H9 (cell line): Measurements from ENCODE around the gene DNASE1L3. TPM values are rescaled to one million over a fixed set of nuclear protein-coding genes. Genes with fewer than 3 reads are reported as not detected.
"Not testable (repeated sequence)": the region's sequence is repeated elsewhere in the genome, so short reads cannot be mapped to it uniquely, and the experiment has no call there.

Experiments
- DNase-seq: peaks from one replicate; pipeline ENCODE4 v3.0.0-alpha.2; 2017
- H2AFZ ChIP-seq: one replicate; pipeline ENCODE4 v1.6.1; 2013; ENCODE audit warnings: mild to moderate bottlenecking, low read length, control low read depth, moderate library complexity
- H2AK5ac ChIP-seq: 2 replicates; pipeline ENCODE4 v1.6.1; 2013; ENCODE audit warnings: low read length, control low read depth, mixed read lengths; ENCODE audit not compliant: insufficient read length
- H2BK120ac ChIP-seq: one replicate; pipeline ENCODE4 v1.6.1; 2013; ENCODE audit warnings: low read depth, mild to moderate bottlenecking, low read length, control low read depth, inconsistent platforms; ENCODE audit not compliant: poor library complexity, severe bottlenecking
- H2BK12ac ChIP-seq: 2 replicates; pipeline ENCODE4 v1.6.1; 2013; ENCODE audit warnings: low read length, control low read depth, mixed read lengths, low read depth; ENCODE audit not compliant: insufficient read length
- H2BK15ac ChIP-seq: 2 replicates; pipeline ENCODE4 v1.6.1; 2013; ENCODE audit warnings: low read depth, low read length, control low read depth
- H2BK20ac ChIP-seq: one replicate; pipeline ENCODE4 v1.6.1; 2013; ENCODE audit warnings: low read depth, mild to moderate bottlenecking, low read length, control low read depth, inconsistent platforms; ENCODE audit not compliant: poor library complexity, severe bottlenecking
- H2BK5ac ChIP-seq: 2 replicates; pipeline ENCODE4 v1.6.1; 2013; ENCODE audit warnings: low read length, control low read depth, mixed read lengths; ENCODE audit not compliant: insufficient read length
- H3K14ac ChIP-seq: 2 replicates; pipeline ENCODE4 v1.6.1; 2013; ENCODE audit warnings: low read length, control low read depth; ENCODE audit not compliant: insufficient read depth
- H3K18ac ChIP-seq: 2 replicates; pipeline ENCODE4 v1.6.1; 2013; ENCODE audit warnings: low read depth, mild to moderate bottlenecking, mixed read lengths, low read length, control low read depth; ENCODE audit not compliant: insufficient read length
- H3K23ac ChIP-seq: 2 replicates; pipeline ENCODE4 v1.6.1; 2013; ENCODE audit warnings: low read length, control low read depth, mixed read lengths, low read depth; ENCODE audit not compliant: insufficient read length
- H3K23me2 ChIP-seq: 2 replicates; pipeline ENCODE4 v1.6.1; 2013; ENCODE audit warnings: low read depth, mild to moderate bottlenecking, mixed read lengths, low read length, control low read depth; ENCODE audit not compliant: insufficient read length, poor library complexity, severe bottlenecking
- H3K27ac ChIP-seq: 2 replicates; pipeline ENCODE4 v1.5.1; 2013; ENCODE audit warnings: low read length, control low read depth, mixed read lengths, low read depth; ENCODE audit not compliant: insufficient read length
- H3K27me3 ChIP-seq: 2 replicates; pipeline ENCODE4 v1.6.1; 2013; ENCODE audit warnings: low read length, control low read depth, inconsistent platforms; ENCODE audit not compliant: insufficient read depth
- H3K4ac ChIP-seq: 2 replicates; pipeline ENCODE4 v1.6.1; 2013; ENCODE audit warnings: low read depth, mild to moderate bottlenecking, control low read depth, inconsistent platforms, low read length, moderate library complexity
- H3K4me1 ChIP-seq: 2 replicates; pipeline ENCODE4 v1.6.1; 2013; ENCODE audit warnings: low read length, control low read depth, inconsistent platforms; ENCODE audit not compliant: insufficient read depth
- H3K4me2 ChIP-seq: 2 replicates; pipeline ENCODE4 v1.6.1; 2013; ENCODE audit warnings: low read length, control low read depth, mixed read lengths; ENCODE audit not compliant: insufficient read length, insufficient read depth
- H3K56ac ChIP-seq: 2 replicates; pipeline ENCODE4 v1.6.1; 2013; ENCODE audit warnings: low read depth, mild to moderate bottlenecking, mixed read lengths, low read length, control low read depth; ENCODE audit not compliant: insufficient read length
- H3K79me1 ChIP-seq: 2 replicates; pipeline ENCODE4 v1.6.1; 2013; ENCODE audit warnings: low read depth, mild to moderate bottlenecking, moderate library complexity, low read length, control low read depth, inconsistent platforms; ENCODE audit not compliant: insufficient read depth, poor library complexity, severe bottlenecking
- H3K79me2 ChIP-seq: 2 replicates; pipeline ENCODE4 v1.6.1; 2013; ENCODE audit warnings: low read length, control low read depth, inconsistent platforms; ENCODE audit not compliant: insufficient read depth
- H3K9ac ChIP-seq: 2 replicates; pipeline ENCODE4 v1.6.1; 2013; ENCODE audit warnings: low read length, control low read depth, mixed read lengths; ENCODE audit not compliant: insufficient read length; ENCODE audit errors: extremely low read depth
- H3K9me3 ChIP-seq: one replicate; pipeline ENCODE4 v1.6.1; 2013; ENCODE audit warnings: low read depth, low read length, inconsistent platforms; ENCODE audit not compliant: control insufficient read depth
- H3T11ph ChIP-seq: one replicate; pipeline ENCODE4 v1.6.1; 2013; ENCODE audit warnings: mild to moderate bottlenecking, low read length, control low read depth, inconsistent platforms
- H4K20me1 ChIP-seq: one replicate; pipeline ENCODE4 v1.6.1; 2013; ENCODE audit not compliant: control insufficient read depth, insufficient read length, insufficient read depth
- H4K5ac ChIP-seq: 2 replicates; pipeline ENCODE4 v1.6.1; 2013; ENCODE audit warnings: low read depth, mild to moderate bottlenecking, mixed read lengths, low read length, control low read depth; ENCODE audit not compliant: insufficient read length
- H4K8ac ChIP-seq: replicated peaks from 2 replicates; pipeline ENCODE4 v1.6.1; 2013; ENCODE audit warnings: low read length, control low read depth, mixed read lengths, low read depth; ENCODE audit not compliant: insufficient read length
- H4K91ac ChIP-seq: 2 replicates; pipeline ENCODE4 v1.6.1; 2013; ENCODE audit warnings: low read depth, mild to moderate bottlenecking, moderate library complexity, mixed read lengths, low read length, control low read depth; ENCODE audit not compliant: insufficient read length
- H3K27ac Mint-ChIP-seq, 3 experiments: 2 replicates in 2 of 3; 3 replicates in 1 of 3; pipeline ENCODE4 v1.8.0; 2020 to 2021; ENCODE audit warnings: mixed read lengths in 3 of 3, mild to moderate bottlenecking in 1 of 3, moderate library complexity in 1 of 3
- H3K27me3 Mint-ChIP-seq: 2 replicates; pipeline ENCODE4 v1.8.0; 2021; ENCODE audit warnings: low read depth, mild to moderate bottlenecking, moderate library complexity, mixed read lengths
- H3K36me3 Mint-ChIP-seq, 3 experiments: 2 replicates in 2 of 3; 3 replicates in 1 of 3; pipeline ENCODE4 v1.8.0; 2020 to 2021; ENCODE audit warnings: low read depth in 3 of 3, mixed read lengths in 3 of 3; ENCODE audit not compliant: insufficient read depth in 1 of 3
- H3K4me1 Mint-ChIP-seq, 2 experiments: 2 replicates each; pipeline ENCODE4 v1.8.0; 2020; ENCODE audit warnings: mixed read lengths in 2 of 2
- H3K4me3 Mint-ChIP-seq, 2 experiments: 2 replicates in 1 of 2; 3 replicates in 1 of 2; pipeline ENCODE4 v1.8.0; 2020 to 2021; ENCODE audit warnings: mild to moderate bottlenecking in 2 of 2, mixed read lengths in 2 of 2, moderate library complexity in 1 of 2
- H3K9me3 Mint-ChIP-seq, 2 experiments: 2 replicates in 1 of 2; 3 replicates in 1 of 2; pipeline ENCODE4 v1.8.0; 2020; ENCODE audit warnings: mild to moderate bottlenecking in 2 of 2, mixed read lengths in 2 of 2, moderate library complexity in 1 of 2
- WGBS: extraction: QIAGEN DNeasy Blood & Tissue Kit; methylation state at CpG from one replicate; pipeline ENCODE4 v1.1.7; 2013; ENCODE audit warnings: missing lambda C conversion rate, low lambda C conversion rate, mixed read lengths; ENCODE audit not compliant: insufficient read length; ENCODE audit errors: extremely low coverage; 5-methylcytosine and 5-hydroxymethylcytosine counted together
- total RNA-seq: library from RNA; stranded (reverse); gene quantifications from 2 replicates; pipeline ENCODE4 v1.2.1, GENCODE V29; 2021
- TF ChIP-seq, protein P1 (sequence below): fragments of 200-600 bp; sonication (generic); conservative IDR thresholded peaks from 3 replicates; pipeline ENCODE4 v1.8.0; 2021; ENCODE audit warnings: antibody characterized with exemption, mild to moderate bottlenecking

DNASE1L3 gene
- total RNA-seq, 1 experiment from 2014 or later = not detected

DNA sequence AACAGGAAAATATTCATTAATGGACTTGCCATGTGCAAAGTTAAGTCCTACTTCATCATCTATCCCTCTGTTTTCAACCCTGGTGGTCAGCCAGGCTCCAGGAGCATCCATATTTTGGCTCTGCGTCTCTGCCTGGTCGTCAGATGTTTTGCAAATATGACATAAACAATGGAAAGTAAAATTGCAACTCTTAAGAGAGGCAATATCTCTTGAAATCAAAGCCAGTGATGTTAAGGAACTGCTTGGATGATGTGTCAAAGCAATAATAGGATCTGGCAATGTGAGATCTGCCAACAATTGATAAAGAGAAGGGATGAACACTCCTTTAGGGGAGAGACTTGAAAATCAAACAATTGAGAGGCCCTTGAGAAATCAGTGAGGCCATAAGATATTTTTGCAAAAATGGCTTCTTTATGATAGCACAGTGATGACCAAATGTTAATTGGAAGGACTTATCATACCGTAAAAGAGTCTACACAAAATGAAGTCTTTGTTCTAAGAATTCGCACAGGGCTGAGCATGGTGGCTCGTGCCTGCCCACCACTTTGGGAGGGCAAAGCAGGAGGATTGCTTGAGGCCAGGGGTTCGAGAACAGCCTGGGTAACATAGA is 33.3 kb upstream of the DNASE1L3 start:
- Mint-ChIP-seq H3K27me3 (peaks cover 28% of the 10 kb centered on the region), H3K27ac (no peak overlapping the region), H3K36me3 (no peaks in the 10 kb centered on the region), H3K4me3 (no peak overlapping the region), H3K9me3 (no peaks in the 10 kb centered on the region), H3K4me1 (peaks cover 4 to 6% of the 10 kb centered on the region in 2 experiments)
- no peak overlapping the region for H3K14ac ChIP-seq
- no peaks in the 10 kb centered on the region for H3K23me2 ChIP-seq
- H3K56ac ChIP-seq = no peak overlapping the region
- H2BK15ac ChIP-seq = no peak overlapping the region
- H3K9ac ChIP-seq = no peak overlapping the region
- H3K27ac ChIP-seq = no peak overlapping the region
- H4K5ac ChIP-seq = no peak overlapping the region
- no peaks in the 10 kb centered on the region for H3K9me3 ChIP-seq
- no peak overlapping the region for H3K4me2 ChIP-seq
- no peaks in the 10 kb centered on the region for H3K79me2 ChIP-seq
- TF ChIP-seq, protein P1, sequence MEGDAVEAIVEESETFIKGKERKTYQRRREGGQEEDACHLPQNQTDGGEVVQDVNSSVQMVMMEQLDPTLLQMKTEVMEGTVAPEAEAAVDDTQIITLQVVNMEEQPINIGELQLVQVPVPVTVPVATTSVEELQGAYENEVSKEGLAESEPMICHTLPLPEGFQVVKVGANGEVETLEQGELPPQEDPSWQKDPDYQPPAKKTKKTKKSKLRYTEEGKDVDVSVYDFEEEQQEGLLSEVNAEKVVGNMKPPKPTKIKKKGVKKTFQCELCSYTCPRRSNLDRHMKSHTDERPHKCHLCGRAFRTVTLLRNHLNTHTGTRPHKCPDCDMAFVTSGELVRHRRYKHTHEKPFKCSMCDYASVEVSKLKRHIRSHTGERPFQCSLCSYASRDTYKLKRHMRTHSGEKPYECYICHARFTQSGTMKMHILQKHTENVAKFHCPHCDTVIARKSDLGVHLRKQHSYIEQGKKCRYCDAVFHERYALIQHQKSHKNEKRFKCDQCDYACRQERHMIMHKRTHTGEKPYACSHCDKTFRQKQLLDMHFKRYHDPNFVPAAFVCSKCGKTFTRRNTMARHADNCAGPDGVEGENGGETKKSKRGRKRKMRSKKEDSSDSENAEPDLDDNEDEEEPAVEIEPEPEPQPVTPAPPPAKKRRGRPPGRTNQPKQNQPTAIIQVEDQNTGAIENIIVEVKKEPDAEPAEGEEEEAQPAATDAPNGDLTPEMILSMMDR = no peak
- WGBS = no CpG with 5 or more reads among the region's 6 CpGs
- H2AFZ ChIP-seq = no peak overlapping the region
- no peak overlapping the region for H3K18ac ChIP-seq
- no peaks in the 10 kb centered on the region for H4K20me1 ChIP-seq
- no peak overlapping the region for H3T11ph ChIP-seq
- no peak overlapping the region for H2BK120ac ChIP-seq
- H4K8ac ChIP-seq = no peak overlapping the region
- H3K4me1 ChIP-seq = no peaks in the 10 kb centered on the region
- H3K4ac ChIP-seq = no peak overlapping the region
- no peak overlapping the region for H4K91ac ChIP-seq
- no peak overlapping the region for H3K23ac ChIP-seq
- no peaks in the 10 kb centered on the region for H3K27me3 ChIP-seq
- DNase-seq = no peak
- no peaks in the 10 kb centered on the region for H3K79me1 ChIP-seq
- H2AK5ac ChIP-seq = no peak overlapping the region
- no peak overlapping the region for H2BK5ac ChIP-seq
- no peak overlapping the region for H2BK20ac ChIP-seq
- H2BK12ac ChIP-seq = no peak overlapping the region

DNA sequence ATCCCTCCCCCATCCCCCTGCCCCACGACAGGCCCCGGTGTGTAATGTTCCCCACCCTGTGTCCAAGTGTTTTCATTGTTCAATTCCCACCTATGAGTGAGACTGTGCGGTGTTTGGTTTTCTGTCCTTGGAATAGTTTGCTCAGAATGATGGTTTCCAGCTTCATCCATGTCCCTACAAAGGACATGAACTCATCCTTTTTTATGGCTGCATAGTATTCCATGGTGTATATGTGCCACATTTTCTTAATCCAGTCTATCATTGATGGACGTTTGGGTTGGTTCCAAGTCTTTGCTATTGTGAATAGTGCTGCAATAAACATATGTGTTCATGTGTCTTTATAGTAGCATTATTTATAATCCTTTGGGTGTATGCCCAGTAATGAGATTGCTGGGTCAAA is 32.1 kb upstream of the DNASE1L3 start:
- not testable (repeated sequence) for H3K4me2 ChIP-seq, H2AK5ac ChIP-seq, H4K5ac ChIP-seq, H2BK5ac ChIP-seq, H2BK20ac ChIP-seq, H3K9me3 ChIP-seq, H2AFZ ChIP-seq, H3K36me3 Mint-ChIP-seq, H3K14ac ChIP-seq, H4K20me1 ChIP-seq, H3K4ac ChIP-seq, H3K56ac ChIP-seq, H2BK12ac ChIP-seq, H3T11ph ChIP-seq, H3K79me1 ChIP-seq, DNase-seq, H3K23ac ChIP-seq, H3K79me2 ChIP-seq, H4K91ac ChIP-seq, H3K4me1 ChIP-seq, H3K18ac ChIP-seq, H3K4me3 Mint-ChIP-seq, H4K8ac ChIP-seq, H2BK15ac ChIP-seq, H3K9ac ChIP-seq, H3K27ac Mint-ChIP-seq, H2BK120ac ChIP-seq, H3K27ac ChIP-seq, H3K9me3 Mint-ChIP-seq, H3K27me3 ChIP-seq, H3K23me2 ChIP-seq
- peaks cover 41% of the 10 kb centered on the region for H3K27me3 Mint-ChIP-seq
- peaks cover 10% of the 10 kb centered on the region in 2 experiments for H3K4me1 Mint-ChIP-seq
- no CpG with 5 or more reads among the region's 4 CpGs for WGBS
